Ovary (tissue), 9 donors: ENCODE data around the gene ERFE. TPM values are rescaled to one million over a fixed set of nuclear protein-coding genes. Genes with fewer than 3 reads are reported as not detected.

Experiments
- DNase-seq, 5 donors: peaks; one replicate each; pipeline ENCODE4 v3.0.0-alpha.2; 2019 to 2020
- H3K27ac ChIP-seq, 2 donors: fragments of 200-600 bp; one replicate each; pipeline versions ENCODE4 v1.5.1 to v1.8.0; 2019 to 2022
- H3K27me3 ChIP-seq: fragments of 200-600 bp; one replicate; pipeline ENCODE4 v1.8.0; 2022
- H3K36me3 ChIP-seq: fragments of 200-600 bp; sonication (generic); one replicate; pipeline ENCODE4 v1.5.1; 2019
- H3K4me1 ChIP-seq: one replicate; pipeline ENCODE4 v1.8.1; 2013; ENCODE audit warnings: mild to moderate bottlenecking, moderate library complexity; ENCODE audit not compliant: insufficient read depth
- H3K4me3 ChIP-seq: fragments of 200-600 bp; sonication (generic); one replicate; pipeline ENCODE4 v1.5.1; 2017
- H3K9me3 ChIP-seq, 2 donors: fragments of 200-600 bp in 1 of 2; sonication (generic) in 1 of 2; one replicate each; pipeline versions ENCODE4 v1.5.1 to v1.8.1; 2013 to 2019; ENCODE audit warnings: mild to moderate bottlenecking in 1 of 2, moderate library complexity in 1 of 2
- CTCF ChIP-seq, 3 donors: fragments of 450-650 bp in 2 of 3; fragments of 200-600 bp in 1 of 3; IDR thresholded peaks; one replicate each; pipeline versions ENCODE4 v1.5.1 to v1.8.0; 2016 to 2022; ENCODE audit warnings: antibody characterized with exemption in 3 of 3, mild to moderate bottlenecking in 1 of 3
- EP300 ChIP-seq: sonication (generic); formaldehyde crosslinking; IDR thresholded peaks from one replicate; pipeline ENCODE4 v1.6.1; 2017; ENCODE audit warnings: antibody characterized with exemption
- POLR2A ChIP-seq: fragments of 450-650 bp; IDR thresholded peaks from one replicate; pipeline ENCODE4 v1.6.1; 2017; ENCODE audit warnings: antibody characterized with exemption, mild to moderate bottlenecking, moderate library complexity
- WGBS, 3 donors: extraction: QIAGEN DNeasy Blood & Tissue Kit in 1 of 3; methylation state at CpG; one replicate each; pipeline versions ENCODE4 v1.1.5 to v1.1.7; 2013 to 2017; 5-methylcytosine and 5-hydroxymethylcytosine counted together
- intact Hi-C, 4 donors: fragments of 100-400 bp; cut with DNase I; formaldehyde crosslinking; loops; one replicate each; pipeline versions ENCODE4 v1.11.0 to v1.15.1; 2022 to 2023
- polyA plus RNA-seq, 2 donors: library from polyadenylated mRNA; stranded (reverse); fragments of 200-250 nt in 1 of 2; fragments of 350-450 nt in 1 of 2; fragmentation: Illumina TruSeq in 1 of 2; extraction: RNeasy Lipid Tissue Mini Kit (QIAGEN cat#74804) in 1 of 2; gene quantifications; one replicate each; pipeline ENCODE4 v1.2.3, GENCODE V29; 2013 to 2014
- total RNA-seq, 7 donors: library from RNA; depleted of rRNA in 2 of 7; stranded (reverse); fragments of >200 nt in 2 of 7; fragmentation: NEBNext Ultra II Directional in 3 of 7; extraction: Animal tissue kit (Norgen Biotek cat#: 25700) in 3 of 7; gene quantifications; one replicate each; pipeline versions ENCODE4 v1.1.0 to v1.2.4, GENCODE V29; 2016 to 2023
- donor health status: DM: no; HTN: no; CAD: no; lungs with moderate emphysema.
- donor health status: DM: no; HTN: no; CAD: no.
- donor health status: Bipolar disorder and iron deficiency.
- donor health status: DM: yes; HTN: yes; CAD: no.
- donor health status: DM: no; HTN: no; CAD: no.
- donor health status: DM: yes; HTN: yes; CAD: no.

The ERFE gene
- total and polyA plus RNA-seq, 9 donors: 0.19 to 0.69 (median 0.25) TPM; not detected in 4

GRCh38 chr2:238139196-238140039 lies 19.4 kb upstream of the ERFE start:
- H3K4me1 ChIP-seq: no peaks in the 10 kb centered on the region
- H3K4me3 ChIP-seq: no peak overlapping the region
- no peaks in the 10 kb centered on the region for H3K27me3 ChIP-seq
- H3K27ac ChIP-seq: no peak overlapping the region
- no peaks in the 10 kb centered on the region for H3K9me3 ChIP-seq
- TF ChIP-seq CTCF (IDR thresholded peaks at IDR 0.05): no peak
- no peak for TF ChIP-seq EP300
- TF ChIP-seq POLR2A: no peak
- DNase-seq: no peak
- no peaks in the 10 kb centered on the region for H3K36me3 ChIP-seq
- intact Hi-C loops: no loop called here
- WGBS, 3 donors: 44 to 60% (median 57%) methylated on average over 53 to 56 of the region's 56 CpGs

DNA sequence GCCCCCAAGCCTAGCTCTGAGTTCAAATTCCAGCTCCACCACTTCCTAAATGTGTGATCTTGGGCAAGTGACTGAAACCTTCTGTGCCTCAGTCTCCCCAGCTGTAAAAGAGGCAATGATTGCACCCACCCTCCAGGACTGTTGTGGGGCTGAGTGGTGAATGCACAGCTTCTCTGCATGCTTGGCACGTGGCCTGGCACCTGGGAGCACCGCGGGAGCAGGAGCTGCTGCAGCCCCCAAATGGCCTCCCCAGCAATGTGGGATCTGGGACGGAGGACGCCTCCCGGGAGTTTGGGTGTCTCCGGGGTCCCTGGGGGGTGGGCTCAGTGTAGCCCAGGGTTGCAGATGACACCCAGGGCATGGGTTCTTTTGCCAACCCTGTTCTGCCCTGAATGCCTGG lies 18.7 kb upstream of the ERFE start:
- Histone ChIP-seq H3K9me3 (no peaks in the 10 kb centered on the region), H3K4me3 (no peak overlapping the region), H3K27ac (no peak overlapping the region), H3K4me1 (no peaks in the 10 kb centered on the region), H3K27me3 (no peaks in the 10 kb centered on the region), H3K36me3 (no peaks in the 10 kb centered on the region)
- no peak for TF ChIP-seq POLR2A
- no peak for TF ChIP-seq CTCF (IDR thresholded peaks at IDR 0.05)
- TF ChIP-seq EP300: no peak
- WGBS, 3 donors: 80 to 86% (median 81%) methylated on average over 6 to 7 of the region's 7 CpGs
- no peak for DNase-seq
- intact Hi-C loops: no loop called here

GRCh38 chr2:238140721-238141540 lies 17.8 kb upstream of the ERFE start:
- Histone ChIP-seq H3K27me3 (no peaks in the 10 kb centered on the region), H3K9me3 (no peaks in the 10 kb centered on the region), H3K4me3 (no peak overlapping the region), H3K36me3 (no peaks in the 10 kb centered on the region), H3K27ac (no peak overlapping the region), H3K4me1 (no peaks in the 10 kb centered on the region)
- no peak for TF ChIP-seq EP300
- 93 to 94% (median 93%) methylated on average over 45 to 60 of the region's 60 CpGs for WGBS, 3 donors
- intact Hi-C loops: no loop called here
- no peak for DNase-seq

DNA sequence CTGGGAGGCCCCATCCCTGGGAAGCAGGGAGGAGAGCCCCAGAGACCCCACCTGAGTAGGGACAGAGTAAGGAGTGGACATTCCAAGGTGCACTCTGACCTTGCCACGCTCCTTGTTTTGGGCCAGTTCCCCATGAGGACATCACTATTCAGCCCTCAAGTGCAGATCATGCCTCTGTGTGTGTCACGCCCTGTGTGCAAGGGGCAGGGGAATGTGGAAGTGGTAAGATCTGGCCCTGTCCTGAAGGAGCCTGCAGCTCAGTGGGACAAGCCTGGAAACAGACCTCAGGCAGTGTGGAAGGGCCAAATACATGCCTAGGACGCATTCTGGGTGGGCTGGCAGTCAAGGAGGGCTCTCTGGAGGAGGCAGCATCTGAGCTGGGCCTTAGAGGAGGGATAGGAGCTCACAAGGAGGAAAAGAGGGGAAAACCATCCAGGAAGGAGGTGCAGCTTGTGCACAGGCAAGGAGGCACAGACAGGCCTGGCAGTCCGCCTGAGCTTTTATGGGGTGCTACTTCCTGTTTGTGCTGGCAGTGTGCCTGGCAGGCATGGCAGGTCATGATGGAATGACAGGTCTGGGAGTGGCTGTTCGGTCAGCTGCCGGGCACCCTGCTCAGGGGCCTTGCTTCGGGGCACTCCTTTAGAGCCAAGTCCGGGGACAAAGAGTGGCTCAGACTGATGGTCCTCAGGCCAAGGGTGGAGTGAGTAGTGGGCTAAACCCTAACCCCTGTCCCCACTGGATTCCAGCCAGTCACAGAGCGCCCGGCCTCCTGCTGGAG lies 17.0 kb upstream of the ERFE start:
- Histone ChIP-seq H3K27me3 (no peaks in the 10 kb centered on the region), H3K27ac (no peak overlapping the region), H3K9me3 (no peaks in the 10 kb centered on the region), H3K36me3 (no peaks in the 10 kb centered on the region), H3K4me1 (no peaks in the 10 kb centered on the region), H3K4me3 (no peak overlapping the region)
- intact Hi-C loops: no loop called here
- TF ChIP-seq EP300: no peak
- TF ChIP-seq POLR2A: no peak
- TF ChIP-seq CTCF (IDR thresholded peaks at IDR 0.05): no peak
- DNase-seq: no peak
- WGBS, 3 donors: 82 to 88% (median 84%) methylated on average over 10 of the region's 10 CpGs
